HepG2 (cell line): ENCODE data around the gene KRTAP5-2. TPM values are rescaled to one million over a fixed set of nuclear protein-coding genes. Genes with fewer than 3 reads are reported as not detected.
A peak's percentile ranks its signal among the peaks of the same experiment; 100 is the strongest.

Source experiments
- AGO2 ChIP-seq: fragments of 200-400 bp; formaldehyde crosslinking; optimal IDR thresholded peaks from 2 replicates; pipeline ENCODE3; 2017; ENCODE audit warnings: mild to moderate bottlenecking, low read depth, low read length, moderate library complexity
- ELF3 ChIP-seq: IDR thresholded peaks from 2 replicates; pipeline ENCODE4 v1.6.1; 2016; ENCODE audit warnings: missing genetic modification reagents, missing compliant biosample characterization
- ERF ChIP-seq: IDR thresholded peaks from 2 replicates; pipeline ENCODE4 v1.6.1; 2018; ENCODE audit warnings: missing biosample characterization, missing genetic modification reagents
- IRX3 ChIP-seq: sonication (generic); formaldehyde crosslinking; IDR thresholded peaks from 2 replicates; pipeline ENCODE4 v1.8.1; 2023; ENCODE audit warnings: mild to moderate bottlenecking, low read depth, missing genetic modification reagents, borderline replicate concordance
- MTF2 ChIP-seq: sonication (generic); formaldehyde crosslinking; IDR thresholded peaks from 2 replicates; pipeline ENCODE4 v1.5.0; 2020; ENCODE audit warnings: missing genetic modification reagents, borderline replicate concordance
- NR2F6 ChIP-seq, 2 experiments: IDR thresholded peaks; 2 replicates each; pipeline ENCODE4 v1.6.1; 2016; ENCODE audit warnings: antibody characterized with exemption in 1 of 2, mild to moderate bottlenecking in 1 of 2
- SMC3 ChIP-seq: IDR thresholded peaks from 2 replicates; pipeline ENCODE4 v1.6.1; 2011; ENCODE audit warnings: low read length, improper control_type of control experiment
- STAG1 ChIP-seq: sonication (generic); formaldehyde crosslinking; IDR thresholded peaks from 2 replicates; pipeline ENCODE4 v1.4.0; 2020; ENCODE audit warnings: missing genetic modification reagents
- XRCC5 ChIP-seq: fragments of 200-400 bp; formaldehyde crosslinking; optimal IDR thresholded peaks from 2 replicates; pipeline ENCODE3; 2017; ENCODE audit warnings: mild to moderate bottlenecking, low read length
- ZBTB38 ChIP-seq: sonication (generic); formaldehyde crosslinking; IDR thresholded peaks from 2 replicates; pipeline ENCODE4 v1.5.1; 2020; ENCODE audit warnings: mild to moderate bottlenecking, missing genetic modification reagents
- ZBTB7B ChIP-seq: sonication (generic); formaldehyde crosslinking; IDR thresholded peaks from 2 replicates; pipeline ENCODE4 v1.4.0; 2020; ENCODE audit warnings: missing genetic modification reagents
- ZBTB8A ChIP-seq: sonication (generic); formaldehyde crosslinking; IDR thresholded peaks from 2 replicates; pipeline ENCODE4 v1.4.0; 2020; ENCODE audit warnings: mild to moderate bottlenecking, low read depth, missing genetic modification reagents, borderline replicate concordance
- polyA plus RNA-seq, 8 experiments: library from polyadenylated mRNA; depleted of rRNA in 3 of 8; stranded (reverse) in 7 of 8; unstranded in 1 of 8; fragments of >200 nt; fragmentation: Illumina TruSeq in 4 of 8; extraction: Trizol in 4 of 8; gene quantifications; 2 replicates each; pipeline versions ENCODE4 v1.2.1 to v1.2.3, GENCODE V29; 2011 to 2016; ENCODE audit warnings: low read depth in 4 of 8, missing spikeins in 1 of 8, mixed read lengths in 1 of 8; ENCODE audit not compliant: insufficient read depth in 1 of 8
- total RNA-seq, 5 experiments: library from RNA; depleted of rRNA; stranded (reverse); fragments of >200 nt; fragmentation: Illumina TruSeq; extraction: Trizol; gene quantifications; 2 replicates each; pipeline ENCODE4 v1.2.3, GENCODE V29; 2016; ENCODE audit warnings: low read depth in 1 of 5
- TF ChIP-seq, protein P1 (sequence below): sonication (generic); formaldehyde crosslinking; IDR thresholded peaks from 2 replicates; pipeline ENCODE4 v1.5.1; 2020; ENCODE audit warnings: mild to moderate bottlenecking, moderate library complexity, missing genetic modification reagents
- TF ChIP-seq, protein P2 (sequence below): sonication (generic); formaldehyde crosslinking; IDR thresholded peaks from 2 replicates; pipeline ENCODE4 v1.4.0; 2020; ENCODE audit warnings: mild to moderate bottlenecking, missing genetic modification reagents
- TF ChIP-seq, protein P3 (sequence below): sonication (generic); formaldehyde crosslinking; IDR thresholded peaks from 2 replicates; pipeline ENCODE4 v1.5.0; 2020; ENCODE audit warnings: mild to moderate bottlenecking, missing genetic modification reagents, moderate library complexity
- TF ChIP-seq, protein P4 (sequence below): sonication (generic); formaldehyde crosslinking; IDR thresholded peaks from 2 replicates; pipeline ENCODE4 v1.5.0; 2020; ENCODE audit warnings: mild to moderate bottlenecking, missing genetic modification reagents, borderline replicate concordance

KRTAP5-2 gene
- total and polyA plus RNA-seq, 2 of the 13 experiments (the other 11 are each of a cell fraction or from before 2014, with no cell fraction given): not detected

DNA sequence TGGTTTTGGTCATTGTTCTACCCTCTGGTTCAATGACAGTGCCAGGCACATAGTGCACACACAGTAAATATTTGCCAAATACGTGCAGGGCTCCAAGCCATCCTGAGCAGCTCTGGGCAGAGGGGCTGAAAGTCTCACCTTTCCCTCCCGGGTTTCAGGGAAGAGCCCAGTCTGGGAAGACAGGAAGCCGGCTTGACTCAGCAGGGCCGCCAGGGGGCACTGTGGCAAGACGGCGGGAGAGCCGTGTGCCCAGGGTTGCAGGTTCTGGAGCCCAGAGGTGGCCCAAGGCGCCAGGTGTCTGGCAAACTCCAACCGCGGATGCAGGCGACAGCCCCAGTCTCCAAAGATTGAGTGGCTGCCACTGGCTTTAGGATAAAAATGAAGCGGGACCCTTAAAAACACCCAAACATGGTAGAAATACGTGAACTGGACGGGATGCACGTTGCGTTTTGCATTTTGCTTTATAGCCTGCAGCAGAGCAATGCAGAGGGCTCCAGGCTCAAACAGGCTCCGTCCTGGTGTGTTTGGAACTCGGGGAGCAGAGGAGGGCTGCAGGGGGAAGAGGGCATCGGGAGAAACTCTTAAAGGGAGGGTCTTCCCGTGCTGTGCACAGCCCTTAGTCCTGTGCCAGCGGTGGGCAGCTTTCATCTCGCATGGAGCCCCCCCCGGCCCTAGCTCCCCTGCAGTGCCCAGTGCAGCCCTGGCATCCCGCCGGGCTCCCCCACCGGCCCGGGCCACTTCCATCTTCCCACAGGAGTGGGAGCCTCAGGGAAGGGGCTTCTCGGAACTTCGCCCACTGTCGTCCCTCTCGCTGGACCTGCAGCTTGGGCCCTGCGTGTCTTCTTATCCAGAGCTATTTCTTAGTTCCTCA lies 42.2 kb upstream of the KRTAP5-2 start (continued):
- TF ChIP-seq, protein P1, sequence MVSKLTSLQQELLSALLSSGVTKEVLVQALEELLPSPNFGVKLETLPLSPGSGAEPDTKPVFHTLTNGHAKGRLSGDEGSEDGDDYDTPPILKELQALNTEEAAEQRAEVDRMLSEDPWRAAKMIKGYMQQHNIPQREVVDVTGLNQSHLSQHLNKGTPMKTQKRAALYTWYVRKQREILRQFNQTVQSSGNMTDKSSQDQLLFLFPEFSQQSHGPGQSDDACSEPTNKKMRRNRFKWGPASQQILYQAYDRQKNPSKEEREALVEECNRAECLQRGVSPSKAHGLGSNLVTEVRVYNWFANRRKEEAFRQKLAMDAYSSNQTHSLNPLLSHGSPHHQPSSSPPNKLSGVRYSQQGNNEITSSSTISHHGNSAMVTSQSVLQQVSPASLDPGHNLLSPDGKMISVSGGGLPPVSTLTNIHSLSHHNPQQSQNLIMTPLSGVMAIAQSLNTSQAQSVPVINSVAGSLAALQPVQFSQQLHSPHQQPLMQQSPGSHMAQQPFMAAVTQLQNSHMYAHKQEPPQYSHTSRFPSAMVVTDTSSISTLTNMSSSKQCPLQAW (CRISPR knock-in tag): no peak
- no peak for TF ChIP-seq NR2F6 (IDR thresholded peaks at IDR 0.05)
- TF ChIP-seq NR2F6 (CRISPR knock-in tag; IDR thresholded peaks at IDR 0.05): no peak
- TF ChIP-seq ERF (CRISPR knock-in tag): 0 out of 2 replicates have a peak, but pooled peaks have one; percentile 27
- no peak for TF ChIP-seq ZBTB8A (CRISPR knock-in tag)
- no peak for TF ChIP-seq AGO2
- TF ChIP-seq, protein P2, sequence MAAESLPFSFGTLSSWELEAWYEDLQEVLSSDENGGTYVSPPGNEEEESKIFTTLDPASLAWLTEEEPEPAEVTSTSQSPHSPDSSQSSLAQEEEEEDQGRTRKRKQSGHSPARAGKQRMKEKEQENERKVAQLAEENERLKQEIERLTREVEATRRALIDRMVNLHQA (CRISPR knock-in tag): no peak
- TF ChIP-seq SMC3: peak; percentile 24; the same call in 1 of the 2 replicates
- 0 out of 2 replicates have a peak, but pooled peaks have one; percentile 18 for TF ChIP-seq ZBTB7B
- peak; percentile 25; the same call in 1 of the 2 replicates for TF ChIP-seq ELF3 (CRISPR knock-in tag)
- peak; percentile 68 for TF ChIP-seq STAG1 (CRISPR knock-in tag)
- TF ChIP-seq ZBTB38 (CRISPR knock-in tag): 0 out of 2 replicates have a peak, but pooled peaks have one; percentile 32
- TF ChIP-seq, protein P3, sequence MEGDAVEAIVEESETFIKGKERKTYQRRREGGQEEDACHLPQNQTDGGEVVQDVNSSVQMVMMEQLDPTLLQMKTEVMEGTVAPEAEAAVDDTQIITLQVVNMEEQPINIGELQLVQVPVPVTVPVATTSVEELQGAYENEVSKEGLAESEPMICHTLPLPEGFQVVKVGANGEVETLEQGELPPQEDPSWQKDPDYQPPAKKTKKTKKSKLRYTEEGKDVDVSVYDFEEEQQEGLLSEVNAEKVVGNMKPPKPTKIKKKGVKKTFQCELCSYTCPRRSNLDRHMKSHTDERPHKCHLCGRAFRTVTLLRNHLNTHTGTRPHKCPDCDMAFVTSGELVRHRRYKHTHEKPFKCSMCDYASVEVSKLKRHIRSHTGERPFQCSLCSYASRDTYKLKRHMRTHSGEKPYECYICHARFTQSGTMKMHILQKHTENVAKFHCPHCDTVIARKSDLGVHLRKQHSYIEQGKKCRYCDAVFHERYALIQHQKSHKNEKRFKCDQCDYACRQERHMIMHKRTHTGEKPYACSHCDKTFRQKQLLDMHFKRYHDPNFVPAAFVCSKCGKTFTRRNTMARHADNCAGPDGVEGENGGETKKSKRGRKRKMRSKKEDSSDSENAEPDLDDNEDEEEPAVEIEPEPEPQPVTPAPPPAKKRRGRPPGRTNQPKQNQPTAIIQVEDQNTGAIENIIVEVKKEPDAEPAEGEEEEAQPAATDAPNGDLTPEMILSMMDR (CRISPR knock-in tag): peak; percentile 88
- TF ChIP-seq, protein P4, sequence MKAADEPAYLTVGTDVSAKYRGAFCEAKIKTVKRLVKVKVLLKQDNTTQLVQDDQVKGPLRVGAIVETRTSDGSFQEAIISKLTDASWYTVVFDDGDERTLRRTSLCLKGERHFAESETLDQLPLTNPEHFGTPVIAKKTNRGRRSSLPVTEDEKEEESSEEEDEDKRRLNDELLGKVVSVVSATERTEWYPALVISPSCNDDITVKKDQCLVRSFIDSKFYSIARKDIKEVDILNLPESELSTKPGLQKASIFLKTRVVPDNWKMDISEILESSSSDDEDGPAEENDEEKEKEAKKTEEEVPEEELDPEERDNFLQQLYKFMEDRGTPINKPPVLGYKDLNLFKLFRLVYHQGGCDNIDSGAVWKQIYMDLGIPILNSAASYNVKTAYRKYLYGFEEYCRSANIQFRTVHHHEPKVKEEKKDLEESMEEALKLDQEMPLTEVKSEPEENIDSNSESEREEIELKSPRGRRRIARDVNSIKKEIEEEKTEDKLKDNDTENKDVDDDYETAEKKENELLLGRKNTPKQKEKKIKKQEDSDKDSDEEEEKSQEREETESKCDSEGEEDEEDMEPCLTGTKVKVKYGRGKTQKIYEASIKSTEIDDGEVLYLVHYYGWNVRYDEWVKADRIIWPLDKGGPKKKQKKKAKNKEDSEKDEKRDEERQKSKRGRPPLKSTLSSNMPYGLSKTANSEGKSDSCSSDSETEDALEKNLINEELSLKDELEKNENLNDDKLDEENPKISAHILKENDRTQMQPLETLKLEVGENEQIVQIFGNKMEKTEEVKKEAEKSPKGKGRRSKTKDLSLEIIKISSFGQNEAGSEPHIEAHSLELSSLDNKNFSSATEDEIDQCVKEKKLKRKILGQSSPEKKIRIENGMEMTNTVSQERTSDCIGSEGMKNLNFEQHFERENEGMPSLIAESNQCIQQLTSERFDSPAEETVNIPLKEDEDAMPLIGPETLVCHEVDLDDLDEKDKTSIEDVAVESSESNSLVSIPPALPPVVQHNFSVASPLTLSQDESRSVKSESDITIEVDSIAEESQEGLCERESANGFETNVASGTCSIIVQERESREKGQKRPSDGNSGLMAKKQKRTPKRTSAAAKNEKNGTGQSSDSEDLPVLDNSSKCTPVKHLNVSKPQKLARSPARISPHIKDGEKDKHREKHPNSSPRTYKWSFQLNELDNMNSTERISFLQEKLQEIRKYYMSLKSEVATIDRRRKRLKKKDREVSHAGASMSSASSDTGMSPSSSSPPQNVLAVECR (CRISPR knock-in tag): 0 out of 2 replicates have a peak, but pooled peaks have one; percentile 18
- TF ChIP-seq IRX3 (CRISPR knock-in tag): no peak
- TF ChIP-seq XRCC5: peak; percentile 18
- TF ChIP-seq MTF2 (CRISPR knock-in tag): peak; percentile 39; the same call in 1 of the 2 replicates
